HEK293 (cell line): ENCODE results near the gene MCTS1.

ENCODE experiments used
- ATF2 ChIP-seq: fragments of 450-650 bp; formaldehyde crosslinking; IDR thresholded peaks from 2 replicates; pipeline ENCODE4 v1.5.1; 2016; ENCODE audit warnings: missing biosample characterization, missing genetic modification characterization, low read depth
- CTCF ChIP-seq: fragments of 450-650 bp; formaldehyde crosslinking; IDR thresholded peaks from 2 replicates; pipeline ENCODE4 v1.5.1; 2016; ENCODE audit warnings: missing biosample characterization, missing genetic modification characterization
- HOXA7 ChIP-seq: sonication (generic); formaldehyde crosslinking; IDR thresholded peaks from 2 replicates; pipeline ENCODE4 v1.8.1; 2022; ENCODE audit warnings: missing genetic modification reagents, borderline replicate concordance
- MYNN ChIP-seq: fragments of 450-650 bp; formaldehyde crosslinking; IDR thresholded peaks from 2 replicates; pipeline ENCODE4 v1.5.1; 2016; ENCODE audit warnings: missing biosample characterization, missing genetic modification characterization, borderline replicate concordance
- SCRT2 ChIP-seq: fragments of 450-650 bp; formaldehyde crosslinking; IDR thresholded peaks from 2 replicates; pipeline ENCODE4 v1.5.1; 2016; ENCODE audit warnings: missing biosample characterization, missing genetic modification characterization
- ZBTB1 ChIP-seq: fragments of 450-650 bp; formaldehyde crosslinking; IDR thresholded peaks from 2 replicates; pipeline ENCODE4 v1.5.1; 2016; ENCODE audit warnings: missing biosample characterization, missing genetic modification characterization
- ZBTB44 ChIP-seq: fragments of 450-650 bp; IDR thresholded peaks from 2 replicates; pipeline ENCODE4 v1.5.1; 2018; ENCODE audit warnings: missing biosample characterization, mild to moderate bottlenecking, missing genetic modification characterization
- ZNF174 ChIP-seq: fragments of 450-650 bp; formaldehyde crosslinking; IDR thresholded peaks from 2 replicates; pipeline ENCODE4 v1.5.0; 2017; ENCODE audit warnings: missing biosample characterization, mild to moderate bottlenecking, missing genetic modification characterization
- ZNF202 ChIP-seq: fragments of 450-650 bp; formaldehyde crosslinking; IDR thresholded peaks from 2 replicates; pipeline ENCODE4 v1.5.1; 2016; ENCODE audit warnings: missing biosample characterization, missing genetic modification characterization, borderline replicate concordance
- ZNF423 ChIP-seq: fragments of 450-650 bp; formaldehyde crosslinking; IDR thresholded peaks from 2 replicates; pipeline ENCODE4 v1.5.1; 2016; ENCODE audit warnings: missing biosample characterization, missing genetic modification characterization
- ZNF830 ChIP-seq: fragments of 450-650 bp; IDR thresholded peaks from 2 replicates; pipeline ENCODE4 v1.5.0; 2018; ENCODE audit warnings: missing biosample characterization, missing genetic modification characterization, low read depth, mild to moderate bottlenecking, moderate library complexity
- TF ChIP-seq, protein P1 (sequence below): sonication (generic); formaldehyde crosslinking; IDR thresholded peaks from 2 replicates; pipeline ENCODE4 v1.8.1; 2022; ENCODE audit warnings: mild to moderate bottlenecking, moderate library complexity, missing genetic modification reagents
- TF ChIP-seq, protein P2 (sequence below): fragments of 450-650 bp; formaldehyde crosslinking; IDR thresholded peaks from 2 replicates; pipeline ENCODE4 v1.5.1; 2016; ENCODE audit warnings: missing biosample characterization, missing genetic modification characterization

- TF ChIP-seq ZBTB44 (tag by site-specific recombination) (no peak), CTCF (tag by site-specific recombination) (no peak), ZNF174 (tag by site-specific recombination) (no peak), ZNF423 (tag by site-specific recombination) (no peak), ZNF202 (no peak), MYNN (tag by site-specific recombination) (no peak), SCRT2 (tag by site-specific recombination) (peak; percentile 90), ZBTB1 (tag by site-specific recombination) (no peak), ATF2 (tag by site-specific recombination) (no peak), HOXA7 (CRISPR knock-in tag) (no peak), ZNF830 (tag by site-specific recombination) (no peak)
- TF ChIP-seq, protein P1, sequence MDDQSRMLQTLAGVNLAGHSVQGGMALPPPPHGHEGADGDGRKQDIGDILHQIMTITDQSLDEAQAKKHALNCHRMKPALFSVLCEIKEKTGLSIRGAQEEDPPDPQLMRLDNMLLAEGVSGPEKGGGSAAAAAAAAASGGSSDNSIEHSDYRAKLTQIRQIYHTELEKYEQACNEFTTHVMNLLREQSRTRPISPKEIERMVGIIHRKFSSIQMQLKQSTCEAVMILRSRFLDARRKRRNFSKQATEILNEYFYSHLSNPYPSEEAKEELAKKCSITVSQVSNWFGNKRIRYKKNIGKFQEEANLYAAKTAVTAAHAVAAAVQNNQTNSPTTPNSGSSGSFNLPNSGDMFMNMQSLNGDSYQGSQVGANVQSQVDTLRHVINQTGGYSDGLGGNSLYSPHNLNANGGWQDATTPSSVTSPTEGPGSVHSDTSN (CRISPR knock-in tag), result no peak
- TF ChIP-seq, protein P2, sequence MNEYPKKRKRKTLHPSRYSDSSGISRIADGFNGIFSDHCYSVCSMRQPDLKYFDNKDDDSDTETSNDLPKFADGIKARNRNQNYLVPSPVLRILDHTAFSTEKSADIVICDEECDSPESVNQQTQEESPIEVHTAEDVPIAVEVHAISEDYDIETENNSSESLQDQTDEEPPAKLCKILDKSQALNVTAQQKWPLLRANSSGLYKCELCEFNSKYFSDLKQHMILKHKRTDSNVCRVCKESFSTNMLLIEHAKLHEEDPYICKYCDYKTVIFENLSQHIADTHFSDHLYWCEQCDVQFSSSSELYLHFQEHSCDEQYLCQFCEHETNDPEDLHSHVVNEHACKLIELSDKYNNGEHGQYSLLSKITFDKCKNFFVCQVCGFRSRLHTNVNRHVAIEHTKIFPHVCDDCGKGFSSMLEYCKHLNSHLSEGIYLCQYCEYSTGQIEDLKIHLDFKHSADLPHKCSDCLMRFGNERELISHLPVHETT, result no peak
These were observed 42.0 kb upstream of the MCTS1 start for GRCh38 chrX:120561634-120562568.
